ENCODE results near the gene FCGR3B.
"Not testable (repeated sequence)": the region's sequence is repeated elsewhere in the genome, so short reads cannot be mapped to it uniquely, and the experiment has no call there.

- not testable (repeated sequence) for TF ChIP-seq POLR2A, CTCF (IDR thresholded peaks at IDR 0.05)
These were observed 7.5 kb downstream of the FCGR3B start for GRCh38 chr1:161623401-161624051.

All from uterus (tissue), 2 donors.